ENCODE data around the gene OSBPL5.

GRCh38 chr11:3094223-3094824 is 70.8 kb downstream of the OSBPL5 start:
- no peak for TF ChIP-seq CTCF (IDR thresholded peaks at IDR 0.05)
- no peak for TF ChIP-seq POLR2A (IDR thresholded peaks at IDR 0.05; ENCODE audit: low read depth)
- no peak for TF ChIP-seq EP300 (IDR thresholded peaks at IDR 0.05)
- no peak for TF ChIP-seq POLR2AphosphoS5 (IDR thresholded peaks at IDR 0.05)
